A549 treated with AZD9567 at 1 μM for 4 hours (cell line): Measurements from ENCODE around the gene ANKRD26. TPM values are rescaled to one million over a fixed set of nuclear protein-coding genes. Genes with fewer than 3 reads are reported as not detected.

ENCODE experiments used
- total RNA-seq: library from RNA; stranded (reverse); fragments of 200-300 nt; extraction: Qiagen RNA extraction; gene quantifications from 5 replicates; pipeline ENCODE4 v1.2.3, GENCODE V29; 2022; ENCODE audit not compliant: insufficient read depth

The ANKRD26 gene
- 1.9 to 3.5 TPM (median 2.9 TPM) in 5 replicates for total RNA-seq

GRCh38 chr10:27099916-27100812, at the start of gene ANKRD26:
TSS of gene ANKRD26 (minus strand) at chr10:27100494. CDS start at chr10:27100326, 168 bp downstream.

Other genes with a start within 250 kb of the ANKRD26 start
- gene ABI1, start 239.5 kb downstream of the ANKRD26 start, total RNA-seq, result 51.5 to 68.2 TPM (median 54.1 TPM) in 5 replicates
- 86.5 to 97.4 TPM (median 93.4 TPM) in 5 replicates for gene YME1L1, start 53.9 kb upstream of the ANKRD26 start, total RNA-seq
- 17.8 to 25.0 TPM (median 20.7 TPM) in 5 replicates for gene MASTL, start 54.9 kb upstream of the ANKRD26 start, total RNA-seq
- gene ACBD5, start 140.3 kb upstream of the ANKRD26 start, total RNA-seq, result 21.0 to 30.1 TPM (median 24.8 TPM) in 5 replicates